DND-41 (cell line): ENCODE measurements around the gene GLOD5.

Experiments used
- ATAC-seq: fragments of 200-7000 bp; cut with Tn5 transposase; 3 replicates; pipeline ENCODE4 v1.9.1; 2021; ENCODE audit warnings: low read depth; ENCODE audit not compliant: insufficient read depth
- DNase-seq: peaks from one replicate; pipeline ENCODE4 v3.0.0-alpha.2; 2020
- H2AFZ ChIP-seq: 2 replicates; pipeline ENCODE4 v1.6.0; 2012; ENCODE audit warnings: low read depth, low read length
- H3K27ac ChIP-seq: 2 replicates; pipeline ENCODE4 v1.5.1; 2012; ENCODE audit warnings: low read length, inconsistent platforms
- H3K27me3 ChIP-seq: fragments of 200-600 bp; sonication (generic); 2 replicates; pipeline ENCODE4 v1.6.0; 2012; ENCODE audit warnings: low read length, mild to moderate bottlenecking, inconsistent platforms; ENCODE audit not compliant: insufficient read depth, poor library complexity
- H3K36me3 ChIP-seq: 2 replicates; pipeline ENCODE4 v1.5.1; 2012; ENCODE audit warnings: low read length, inconsistent platforms; ENCODE audit not compliant: insufficient read depth
- H3K4me1 ChIP-seq: 2 replicates; pipeline ENCODE4 v1.5.1; 2012; ENCODE audit warnings: mild to moderate bottlenecking, low read length; ENCODE audit not compliant: insufficient read depth
- H3K4me2 ChIP-seq: 2 replicates; pipeline ENCODE4 v1.6.0; 2012; ENCODE audit warnings: mild to moderate bottlenecking, moderate library complexity, low read length, inconsistent platforms; ENCODE audit not compliant: insufficient read depth
- H3K4me3 ChIP-seq, 2 experiments: fragments of 200-600 bp in 1 of 2; shearing (Covaris generic) in 1 of 2; 2 replicates each; pipeline ENCODE4 v1.5.1; 2012 to 2016; ENCODE audit warnings: inconsistent platforms in 2 of 2, low read length in 2 of 2, mild to moderate bottlenecking in 2 of 2, low read depth in 1 of 2, moderate library complexity in 1 of 2
- H3K79me2 ChIP-seq: 2 replicates; pipeline ENCODE4 v1.6.0; 2012; ENCODE audit warnings: low read length, inconsistent platforms; ENCODE audit not compliant: insufficient read depth
- H3K9ac ChIP-seq: 2 replicates; pipeline ENCODE4 v1.6.0; 2012; ENCODE audit warnings: low read depth, mild to moderate bottlenecking, inconsistent platforms, low read length, moderate library complexity
- H3K9me3 ChIP-seq: 2 replicates; pipeline ENCODE4 v1.5.1; 2012; ENCODE audit warnings: low read length, moderate library complexity, mild to moderate bottlenecking, inconsistent platforms; ENCODE audit not compliant: insufficient read depth, severe bottlenecking
- H4K20me1 ChIP-seq: 2 replicates; pipeline ENCODE4 v1.6.0; 2012; ENCODE audit warnings: low read length; ENCODE audit not compliant: insufficient read depth
- EZH2 ChIP-seq: IDR thresholded peaks from 3 replicates; pipeline ENCODE4 v1.6.1; 2012; ENCODE audit warnings: borderline replicate concordance, low read depth, mild to moderate bottlenecking, moderate library complexity, low read length, inconsistent platforms; ENCODE audit not compliant: severe bottlenecking
- TF ChIP-seq, protein P1 (sequence below): IDR thresholded peaks from 2 replicates; pipeline ENCODE4 v1.5.1; 2012; ENCODE audit warnings: borderline replicate concordance, low read length, moderate library complexity, mild to moderate bottlenecking; ENCODE audit not compliant: poor library complexity, severe bottlenecking; ENCODE audit errors: extremely low read depth

The GLOD5 gene

DNA sequence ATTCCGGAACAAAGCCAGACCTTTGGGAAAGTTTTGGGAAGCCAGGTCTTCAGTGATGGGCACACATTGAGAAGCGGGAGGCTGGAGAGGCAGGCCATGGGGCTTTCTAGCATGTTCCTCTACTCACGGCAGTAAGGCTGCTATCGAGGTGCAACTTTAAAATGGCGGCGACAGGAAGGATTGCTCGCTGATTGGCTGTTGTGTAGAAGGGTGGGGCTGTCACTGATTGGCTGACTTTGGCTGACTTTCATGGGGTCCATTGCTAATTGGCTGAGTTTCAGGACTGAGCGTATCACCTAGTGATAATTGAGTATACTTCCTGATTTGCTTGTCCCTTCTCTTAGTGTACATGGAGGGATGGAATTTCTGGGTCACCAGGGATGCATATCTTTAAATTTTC, 19.7 kb upstream of the GLOD5 start:
- H3K4me3 ChIP-seq = no peak overlapping the region
- TF ChIP-seq EZH2 = no peak
- TF ChIP-seq, protein P1, sequence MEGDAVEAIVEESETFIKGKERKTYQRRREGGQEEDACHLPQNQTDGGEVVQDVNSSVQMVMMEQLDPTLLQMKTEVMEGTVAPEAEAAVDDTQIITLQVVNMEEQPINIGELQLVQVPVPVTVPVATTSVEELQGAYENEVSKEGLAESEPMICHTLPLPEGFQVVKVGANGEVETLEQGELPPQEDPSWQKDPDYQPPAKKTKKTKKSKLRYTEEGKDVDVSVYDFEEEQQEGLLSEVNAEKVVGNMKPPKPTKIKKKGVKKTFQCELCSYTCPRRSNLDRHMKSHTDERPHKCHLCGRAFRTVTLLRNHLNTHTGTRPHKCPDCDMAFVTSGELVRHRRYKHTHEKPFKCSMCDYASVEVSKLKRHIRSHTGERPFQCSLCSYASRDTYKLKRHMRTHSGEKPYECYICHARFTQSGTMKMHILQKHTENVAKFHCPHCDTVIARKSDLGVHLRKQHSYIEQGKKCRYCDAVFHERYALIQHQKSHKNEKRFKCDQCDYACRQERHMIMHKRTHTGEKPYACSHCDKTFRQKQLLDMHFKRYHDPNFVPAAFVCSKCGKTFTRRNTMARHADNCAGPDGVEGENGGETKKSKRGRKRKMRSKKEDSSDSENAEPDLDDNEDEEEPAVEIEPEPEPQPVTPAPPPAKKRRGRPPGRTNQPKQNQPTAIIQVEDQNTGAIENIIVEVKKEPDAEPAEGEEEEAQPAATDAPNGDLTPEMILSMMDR = no peak
- no peak for ATAC-seq
- H2AFZ ChIP-seq = peak overlapping the region; percentile 45; the same call in 1 of the 2 replicates
- no peaks in the 10 kb centered on the region for H3K27me3 ChIP-seq
- H3K79me2 ChIP-seq = peaks cover under 1% of the 10 kb centered on the region; the same call in 1 of the 2 replicates
- no peaks in the 10 kb centered on the region for H3K36me3 ChIP-seq
- H3K9me3 ChIP-seq = no peaks in the 10 kb centered on the region
- no peak for DNase-seq
- no peak overlapping the region for H3K4me2 ChIP-seq
- no peak overlapping the region for H3K9ac ChIP-seq
- H3K27ac ChIP-seq = no peak overlapping the region
- H3K4me1 ChIP-seq = peaks cover 13% of the 10 kb centered on the region
- no peaks in the 10 kb centered on the region for H4K20me1 ChIP-seq

DNA sequence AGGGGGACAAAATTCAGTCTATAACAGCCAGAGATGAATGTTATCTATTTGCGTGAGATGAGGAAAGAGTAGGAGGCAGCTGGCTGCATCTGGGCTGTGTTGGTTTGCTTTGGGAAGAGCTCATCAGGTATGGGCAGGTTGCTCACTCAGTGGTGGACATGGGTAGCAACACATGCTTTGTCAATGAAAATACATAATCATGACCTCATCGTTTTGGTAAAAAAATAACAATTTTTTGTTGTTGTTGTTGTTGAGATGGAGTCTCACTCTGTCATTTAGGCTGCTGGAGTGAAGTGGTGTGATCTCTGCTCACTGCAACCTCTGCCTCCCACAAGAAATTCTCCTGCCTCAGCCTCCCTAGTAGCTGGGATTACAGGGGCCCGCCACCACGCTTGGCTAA, 16.3 kb upstream of the GLOD5 start:
- no peaks in the 10 kb centered on the region for H3K9me3 ChIP-seq
- ATAC-seq (no peak), DNase-seq (no peak)
- no peak overlapping the region for H3K4me2 ChIP-seq
- no peaks in the 10 kb centered on the region for H3K27me3 ChIP-seq
- H3K36me3 ChIP-seq = no peaks in the 10 kb centered on the region
- no peaks in the 10 kb centered on the region for H3K4me1 ChIP-seq
- no peak overlapping the region for H3K9ac ChIP-seq
- TF ChIP-seq EZH2 = no peak
- TF ChIP-seq, protein P1 = no peak
- no peak overlapping the region for H3K4me3 ChIP-seq
- no peak overlapping the region for H2AFZ ChIP-seq
- no peak overlapping the region for H3K27ac ChIP-seq
- no peaks in the 10 kb centered on the region for H4K20me1 ChIP-seq
- no peaks in the 10 kb centered on the region for H3K79me2 ChIP-seq

DNA sequence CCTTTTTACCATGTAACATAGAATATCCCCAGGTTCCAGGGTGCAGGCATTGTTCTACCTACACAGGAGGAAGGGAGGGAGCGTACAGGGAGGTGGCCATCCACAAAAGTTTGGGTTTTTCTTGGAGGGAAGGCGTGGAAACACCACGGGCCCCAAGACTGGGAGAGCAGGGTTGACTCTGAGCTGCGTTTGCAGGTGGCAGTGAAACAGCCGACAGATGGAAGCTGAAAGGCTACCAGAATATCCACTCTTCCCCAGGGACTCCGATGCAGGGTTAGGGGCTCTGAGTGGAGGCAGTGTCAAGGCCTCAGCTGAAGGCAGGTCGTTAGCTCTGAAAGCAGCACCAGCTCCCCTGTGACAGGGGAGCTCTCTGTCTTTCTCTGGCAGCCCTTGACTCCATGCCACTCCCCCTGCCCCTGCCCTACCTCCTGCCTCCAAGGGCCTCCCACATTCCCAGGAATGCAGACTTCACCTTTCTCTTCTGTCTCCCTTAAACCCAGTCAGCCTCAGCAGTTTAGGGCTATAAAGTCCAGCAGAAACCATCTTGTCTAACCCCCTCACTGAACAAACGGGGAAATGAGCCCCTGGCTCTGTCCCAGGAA, 14.0 kb upstream of the GLOD5 start:
- Histone ChIP-seq H3K36me3 (no peaks in the 10 kb centered on the region), H2AFZ (no peak overlapping the region), H3K4me3 (no peak overlapping the region), H3K27ac (no peak overlapping the region), H4K20me1 (no peaks in the 10 kb centered on the region), H3K9ac (no peak overlapping the region), H3K4me1 (no peaks in the 10 kb centered on the region), H3K79me2 (no peaks in the 10 kb centered on the region), H3K4me2 (no peak overlapping the region), H3K27me3 (no peaks in the 10 kb centered on the region), H3K9me3 (no peaks in the 10 kb centered on the region)
- no peak for TF ChIP-seq EZH2
- TF ChIP-seq, protein P1 = no peak
- ATAC-seq (no peak), DNase-seq (no peak)
